Fibroblast of skin of right quadriceps (primary cell): Measurements from ENCODE around the gene SAG.

Experiments
- DNase-seq: peaks from one replicate; pipeline ENCODE4 v3.0.0-alpha.2; 2013

SAG gene

DNA sequence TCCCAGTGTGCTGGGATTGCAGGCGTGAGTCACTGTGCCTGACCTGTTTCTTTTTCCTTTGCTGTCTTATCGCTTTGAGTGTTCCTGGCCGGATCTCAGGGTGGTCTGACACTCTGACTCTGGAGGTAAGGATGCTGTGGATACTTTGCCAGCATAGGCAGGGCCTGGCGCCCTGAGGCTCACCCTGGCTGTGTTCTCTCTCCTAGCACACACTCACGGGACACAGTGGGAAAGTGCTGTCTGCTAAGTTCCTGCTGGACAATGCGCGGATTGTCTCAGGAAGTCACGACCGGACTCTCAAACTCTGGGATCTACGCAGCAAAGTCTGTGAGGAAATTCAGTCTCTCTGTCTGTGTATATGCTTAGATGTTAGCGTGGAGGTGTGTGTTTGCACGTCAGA is 18.0 kb upstream of the SAG start:
- no peak for DNase-seq

DNA sequence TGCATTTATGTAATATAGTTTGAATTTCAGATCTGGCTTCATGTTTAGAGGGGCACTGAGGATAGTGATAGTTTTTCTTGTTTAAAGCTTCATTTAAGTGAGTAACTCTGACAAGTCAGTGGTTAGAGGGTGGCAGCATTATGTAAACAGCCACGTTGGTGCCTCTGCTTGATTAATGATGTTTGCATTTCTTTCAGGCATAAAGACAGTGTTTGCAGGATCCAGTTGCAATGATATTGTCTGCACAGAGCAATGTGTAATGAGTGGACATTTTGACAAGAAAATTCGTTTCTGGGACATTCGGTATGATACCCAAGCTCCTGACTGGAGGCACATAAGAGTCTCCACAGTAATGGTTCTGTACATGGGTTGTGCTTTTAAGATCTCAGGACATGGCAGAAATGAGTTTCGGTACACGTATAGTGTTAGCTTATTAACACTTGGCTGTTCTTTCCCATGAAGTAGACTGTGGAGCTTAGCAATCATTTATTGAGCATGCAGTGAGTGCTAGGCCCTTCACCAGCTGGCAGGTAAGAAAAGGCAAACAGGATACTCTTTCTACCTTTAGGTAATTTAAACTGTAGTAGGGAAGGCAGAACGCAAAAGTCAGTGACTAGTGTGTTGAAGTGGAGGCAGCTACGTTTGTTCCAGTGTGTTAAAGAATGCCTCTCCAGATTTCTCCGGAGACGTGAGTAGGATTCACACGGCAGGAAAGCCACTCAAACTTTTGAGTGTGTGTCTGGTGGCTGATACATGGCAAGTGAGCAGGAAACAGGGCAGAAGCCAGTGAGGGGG is 17.4 kb upstream of the SAG start:
- no peak for DNase-seq

DNA sequence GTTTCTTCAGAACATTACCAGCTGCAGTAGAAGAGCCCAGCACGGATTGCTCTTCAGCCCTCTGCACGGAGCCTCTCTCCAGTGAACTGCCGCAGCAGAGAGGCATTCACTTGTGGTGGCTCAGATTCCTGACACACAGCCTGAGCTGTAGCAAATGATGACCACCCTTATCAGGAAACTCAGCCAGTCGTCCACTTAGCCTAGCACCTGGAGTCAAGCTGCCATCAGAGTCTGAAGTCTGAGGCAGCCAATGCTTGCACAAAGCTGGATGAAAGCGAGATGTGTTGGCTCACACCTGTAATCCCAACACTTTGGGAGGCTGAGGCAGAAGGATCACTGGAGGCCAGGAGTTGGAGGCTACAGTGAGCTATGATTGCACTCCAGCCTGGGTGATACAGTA is 11.7 kb upstream of the SAG start:
- no peak for DNase-seq

DNA sequence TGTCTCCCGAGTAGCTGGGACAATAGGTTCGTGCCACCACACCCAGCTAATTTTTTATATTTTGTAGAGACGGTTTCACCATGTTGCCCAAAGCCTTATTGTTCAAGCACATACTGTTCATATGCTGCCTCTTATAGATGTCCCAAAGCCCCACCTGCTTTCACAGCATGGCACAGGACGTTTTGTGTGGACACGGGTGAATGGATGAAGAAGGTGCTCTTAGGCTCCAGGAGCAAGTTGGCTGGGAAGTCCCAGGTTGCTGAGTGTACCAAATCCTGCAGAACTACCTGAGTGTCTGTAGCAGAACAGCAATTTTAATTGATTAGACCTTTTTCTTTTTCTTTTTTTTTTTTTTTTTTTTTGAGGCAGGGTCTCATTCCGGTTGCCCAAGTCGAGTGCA is 10.5 kb upstream of the SAG start:
- DNase-seq = no peak

DNA sequence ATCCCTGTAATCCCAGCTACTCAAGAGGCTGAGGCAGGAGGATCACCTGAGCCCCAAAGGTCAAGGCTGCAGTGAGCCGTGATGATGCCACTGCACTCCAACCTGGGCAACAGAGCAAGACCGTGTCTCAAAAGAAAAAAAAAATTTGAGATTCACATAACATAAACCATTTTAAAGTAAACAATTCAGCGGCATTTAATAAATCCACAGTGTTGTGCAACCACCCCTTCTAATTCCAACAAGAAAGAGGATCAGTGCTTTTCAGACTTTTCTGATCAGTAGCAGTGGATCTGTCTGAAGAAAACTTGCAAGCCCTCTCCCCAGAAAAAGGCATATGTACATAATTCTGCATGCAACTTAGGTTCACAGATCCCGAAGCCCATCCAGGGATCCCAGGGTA is 7.2 kb upstream of the SAG start:
- no peak for DNase-seq

DNA sequence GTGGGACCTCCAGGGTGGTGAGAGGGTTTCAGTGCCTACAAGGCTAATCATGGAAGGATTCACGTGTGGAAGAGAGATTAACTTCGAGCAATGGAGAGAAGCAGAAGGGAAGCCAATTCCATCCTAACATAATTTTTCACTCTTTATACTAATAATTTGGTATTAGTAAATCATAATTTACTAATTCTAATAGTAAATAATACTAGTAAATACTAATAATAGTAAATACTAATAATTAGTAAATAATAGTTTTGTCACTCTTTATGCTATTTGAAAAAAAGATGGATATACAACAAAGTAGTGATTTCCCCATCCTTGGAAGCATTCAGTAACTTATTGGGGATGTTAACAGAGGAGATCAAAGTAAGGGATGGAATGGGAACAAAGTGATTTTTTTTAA is 6.4 kb upstream of the SAG start:
- no peak for DNase-seq

DNA sequence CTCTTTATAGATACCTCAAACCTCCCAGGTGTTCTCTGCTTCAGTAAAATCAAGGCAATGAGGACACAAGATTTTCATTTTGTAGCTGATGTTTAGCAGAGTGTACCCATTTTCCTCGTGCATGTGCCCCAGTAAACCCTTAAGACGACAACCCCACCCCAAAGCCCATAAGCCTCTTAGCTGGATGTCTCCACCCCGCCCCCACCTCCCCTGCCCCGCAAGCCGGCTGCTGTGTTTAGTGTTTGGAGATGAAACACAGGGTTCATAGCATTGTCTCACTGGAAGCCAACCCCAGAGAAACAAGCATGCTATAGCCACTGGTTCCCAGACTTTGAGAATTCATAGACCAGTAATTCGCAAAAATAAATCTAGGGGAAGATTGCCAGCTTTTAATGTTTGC is 5.8 kb upstream of the SAG start:
- no peak for DNase-seq

DNA sequence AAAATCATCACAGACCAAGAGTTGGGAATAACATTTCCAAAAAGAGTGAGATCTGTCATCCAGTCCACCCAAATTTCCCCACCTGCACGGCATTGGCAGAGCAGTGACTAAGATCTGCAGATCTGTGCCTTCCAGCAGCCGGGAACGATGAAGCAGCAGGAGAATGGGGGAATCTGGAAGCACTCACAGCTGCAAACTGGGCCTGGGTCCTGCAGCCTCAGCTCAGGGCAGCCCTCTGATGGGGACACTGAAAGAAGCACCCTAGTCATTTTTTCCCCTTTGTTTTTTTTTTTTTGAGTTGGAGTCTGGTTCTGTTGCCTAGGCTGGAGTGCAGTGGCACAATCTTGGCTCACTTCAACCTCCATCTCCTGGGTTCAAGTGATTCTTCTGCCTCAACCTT is 4.4 kb upstream of the SAG start:
- DNase-seq = no peak

DNA sequence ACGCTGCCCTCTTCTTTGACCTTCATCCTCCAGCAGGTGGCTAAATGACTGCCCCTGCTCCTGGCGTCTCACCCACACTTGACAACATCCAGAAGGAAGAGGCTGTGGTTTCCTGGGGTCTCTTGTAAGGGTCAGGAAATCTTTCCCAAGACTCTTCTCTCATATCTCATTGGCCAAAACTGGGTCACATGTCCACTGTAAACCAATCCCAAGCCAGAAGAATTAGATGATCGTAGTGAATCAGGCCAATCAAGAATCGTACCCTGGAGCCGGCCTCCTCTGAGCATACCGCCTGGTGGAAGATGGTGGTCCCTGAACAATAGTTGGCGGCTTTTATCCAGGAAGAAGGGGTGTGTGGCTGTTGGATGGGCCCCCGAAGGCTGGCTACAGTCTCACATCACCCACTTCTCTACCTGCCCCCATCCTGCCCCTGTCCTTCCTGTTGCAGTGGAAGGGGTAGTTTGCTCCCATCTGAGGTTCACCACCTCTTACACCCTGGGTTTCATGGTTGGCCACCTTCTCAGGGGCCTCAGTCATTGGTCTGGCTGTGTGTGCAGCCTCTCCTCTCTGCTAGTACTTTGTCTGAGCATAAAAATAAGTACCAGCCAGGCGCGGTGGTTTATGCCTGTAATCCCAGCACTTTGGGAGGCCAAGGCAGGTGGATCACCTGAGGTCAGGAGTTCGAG is 3.8 kb downstream of the SAG start:
- no peak for DNase-seq

DNA sequence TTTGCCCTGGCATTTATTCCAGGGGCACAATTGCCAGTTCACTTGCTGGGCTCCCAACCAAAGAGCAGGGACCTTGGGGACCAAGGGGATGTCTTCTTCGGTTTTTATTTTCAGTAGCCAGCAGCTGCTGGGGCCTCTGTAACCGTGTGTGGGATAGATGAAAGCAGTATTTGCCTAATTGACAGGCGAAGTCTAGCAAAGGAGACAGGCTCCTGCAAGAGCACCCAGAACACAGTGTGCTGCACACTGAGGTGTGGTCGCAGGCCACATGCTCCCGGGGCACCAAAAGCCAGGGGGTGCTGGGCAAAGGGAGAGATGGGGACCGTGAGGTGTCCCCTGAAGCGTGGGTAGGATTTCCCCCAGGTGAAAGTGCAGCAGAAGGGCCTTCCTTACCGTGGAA is 5.3 kb downstream of the SAG start:
- DNase-seq = no peak

DNA sequence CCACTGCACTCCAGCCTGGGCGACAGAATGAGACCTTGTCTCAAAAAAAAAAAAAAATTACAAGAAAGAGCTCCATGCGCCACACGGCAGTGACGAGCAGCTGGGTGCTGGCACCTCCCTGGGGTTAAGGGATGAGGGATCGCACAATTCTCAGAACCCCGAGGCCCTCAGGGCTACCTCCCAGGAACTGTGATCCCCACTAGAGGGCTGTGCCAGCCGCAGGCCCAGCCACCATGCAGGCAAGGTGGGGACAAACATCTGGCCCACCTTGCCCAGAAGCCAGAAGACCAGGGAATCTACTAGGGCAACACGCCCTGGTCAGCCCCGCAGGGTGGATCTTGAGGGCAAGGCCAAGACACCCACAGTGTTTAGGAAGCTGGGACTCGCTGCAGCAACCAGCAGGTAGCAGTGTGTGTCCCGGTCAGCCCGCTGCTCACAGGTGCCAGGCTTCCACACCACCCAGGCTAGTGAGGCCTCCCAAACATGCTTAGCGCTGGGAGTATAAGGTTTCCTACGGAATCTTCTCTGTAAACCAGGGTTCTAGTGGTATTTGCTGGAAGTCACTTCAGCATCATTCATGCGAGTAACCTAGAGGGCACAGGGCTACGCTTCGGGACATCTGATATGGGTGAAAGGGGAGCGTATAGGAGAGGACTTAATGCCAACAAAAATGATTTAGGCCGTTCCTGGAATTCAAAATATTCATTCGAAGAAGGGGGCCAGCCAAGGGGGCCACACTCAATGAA is 6.7 kb downstream of the SAG start:
- DNase-seq = no peak

DNA sequence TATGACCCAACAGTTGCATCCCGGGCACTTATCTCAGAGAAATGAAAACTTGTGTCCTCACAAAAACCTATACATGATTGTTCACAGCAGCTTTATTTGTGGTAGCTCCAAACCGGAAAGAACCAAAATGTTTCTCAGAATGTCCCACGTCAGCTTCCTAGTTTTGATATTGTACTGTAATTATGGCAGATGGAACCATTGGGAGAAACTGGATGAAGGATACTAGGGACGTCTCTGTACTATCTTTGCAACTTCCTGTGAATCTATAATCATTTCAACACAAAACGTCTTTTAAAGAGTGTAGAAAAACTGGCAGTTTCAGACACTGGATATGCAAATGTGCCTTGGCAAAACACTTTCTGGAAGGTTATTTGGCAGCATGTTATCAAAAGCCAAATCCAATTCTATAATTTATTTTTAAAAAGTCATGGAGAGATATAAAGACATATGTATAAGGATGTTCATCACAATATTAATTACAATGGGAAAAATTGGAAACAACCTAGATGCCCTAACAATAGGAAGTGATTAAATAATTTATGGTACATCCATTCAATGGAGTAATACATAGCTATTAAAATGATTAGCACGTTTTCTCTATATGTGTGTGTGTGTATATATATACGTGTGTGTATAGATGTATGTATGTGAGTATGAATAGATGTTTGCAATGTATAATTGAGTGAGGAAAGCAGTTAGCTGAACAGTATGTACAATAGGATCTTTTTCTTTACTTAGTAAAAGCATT is 9.8 kb downstream of the SAG start:
- DNase-seq = no peak

DNA sequence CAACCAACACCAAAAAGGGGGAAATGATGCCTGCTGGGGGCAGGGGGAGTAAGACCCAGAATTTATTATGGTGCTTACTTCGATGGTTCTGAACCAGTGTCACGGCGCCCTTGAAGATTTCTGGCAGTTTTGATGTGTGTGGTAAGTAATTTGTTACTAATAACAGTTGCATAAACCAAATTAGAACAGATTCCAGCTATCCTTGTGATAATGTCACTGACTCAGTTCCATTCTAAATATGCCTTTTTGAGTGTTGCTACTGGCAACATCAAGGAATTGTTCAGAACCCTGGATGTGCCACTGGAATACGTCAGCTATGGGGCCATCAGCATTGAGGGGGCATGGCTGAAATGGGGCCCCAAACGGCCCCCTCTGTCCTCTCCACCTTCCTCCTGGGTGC is 11.6 kb downstream of the SAG start:
- DNase-seq = no peak

DNA sequence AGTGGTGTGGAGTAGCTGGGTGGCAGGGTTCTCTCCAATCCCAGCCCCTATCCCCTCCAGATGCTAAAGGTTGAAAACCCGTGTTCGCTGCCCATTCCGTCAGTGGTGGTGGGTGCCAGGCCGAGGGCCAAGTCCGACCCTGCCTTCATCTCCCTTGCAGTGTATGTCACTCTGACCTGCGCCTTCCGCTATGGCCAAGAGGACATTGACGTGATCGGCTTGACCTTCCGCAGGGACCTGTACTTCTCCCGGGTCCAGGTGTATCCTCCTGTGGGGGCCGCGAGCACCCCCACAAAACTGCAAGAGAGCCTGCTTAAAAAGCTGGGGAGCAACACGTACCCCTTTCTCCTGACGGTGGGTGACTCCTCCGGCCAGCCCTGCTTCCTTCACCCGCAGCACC is 12.9 kb downstream of the SAG start:
- DNase-seq = no peak

DNA sequence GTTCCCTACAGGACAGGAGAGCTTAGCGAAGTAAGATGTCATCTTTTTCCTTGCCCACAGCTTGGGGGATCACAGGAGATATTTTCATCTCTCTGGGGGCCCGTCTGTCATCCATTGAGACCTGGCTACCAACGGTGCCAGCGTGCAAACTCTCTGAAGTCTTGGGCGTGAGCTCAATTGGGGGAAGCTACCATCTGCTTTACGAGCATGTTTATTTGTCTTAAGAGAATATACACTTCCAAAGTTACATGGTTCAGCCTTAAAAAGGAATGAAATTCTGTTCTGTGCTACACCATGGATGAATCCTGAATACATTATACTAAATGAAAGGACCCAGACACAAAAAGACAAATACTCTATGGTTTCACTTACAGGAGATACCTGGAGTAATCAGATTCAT is 13.6 kb downstream of the SAG start:
- no peak for DNase-seq

DNA sequence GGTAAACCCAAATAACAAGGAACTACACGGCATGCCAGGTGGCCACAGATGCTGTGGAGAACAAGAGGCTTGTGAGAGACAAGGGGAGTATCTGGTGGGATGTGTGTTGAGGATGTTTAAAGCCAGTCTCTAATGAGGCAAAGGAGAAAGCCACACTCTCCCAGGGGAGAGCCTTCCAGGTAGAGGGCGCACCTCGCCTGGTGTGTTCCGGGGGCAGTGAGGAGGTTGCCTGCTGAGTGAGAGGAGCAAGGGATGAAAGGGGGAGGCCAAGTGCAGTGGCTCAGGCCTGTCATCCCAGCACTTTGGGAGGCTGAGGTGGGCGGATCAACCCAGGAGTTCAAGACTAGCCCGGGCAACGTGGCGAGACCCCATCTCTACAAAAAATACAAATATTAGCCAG is 16.2 kb downstream of the SAG start:
- no peak for DNase-seq

DNA sequence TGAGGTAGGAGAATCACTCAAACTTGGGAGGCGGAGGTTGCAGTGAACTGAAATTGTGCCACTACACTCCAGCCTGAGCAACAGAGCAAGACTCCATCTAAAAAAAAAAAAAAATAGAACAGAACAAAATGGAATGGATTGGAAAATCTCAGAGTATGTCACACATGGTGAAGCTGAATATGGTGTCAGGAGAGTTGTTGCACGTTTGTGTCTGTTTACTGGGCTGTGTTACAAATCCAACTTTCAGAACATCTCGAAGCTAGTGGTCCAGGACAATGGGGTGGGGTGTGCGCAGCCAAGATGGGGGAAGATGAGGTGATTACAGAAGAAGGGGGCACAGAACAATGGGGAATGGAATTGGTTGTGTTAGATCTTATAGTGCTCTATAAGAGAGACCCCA is 17.6 kb downstream of the SAG start:
- no peak for DNase-seq

DNA sequence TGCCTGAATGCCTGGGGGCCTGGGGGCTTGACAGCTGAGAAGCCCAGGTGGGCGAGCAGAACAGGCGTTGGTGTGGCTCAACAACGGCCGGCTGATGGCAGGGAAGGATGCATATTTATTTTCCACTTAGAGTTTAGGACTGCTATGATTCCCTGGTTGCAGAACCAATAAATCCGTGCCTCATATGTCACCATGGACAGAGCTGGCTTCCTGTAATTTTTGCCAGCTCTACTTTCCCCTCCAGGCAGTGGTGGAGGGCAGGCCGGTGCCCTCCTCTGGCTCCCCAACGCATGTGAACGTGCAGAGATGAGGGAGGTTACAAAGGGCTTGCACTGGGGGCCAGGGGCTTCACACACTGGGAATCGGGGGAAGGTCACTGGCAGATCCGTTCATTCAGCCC is 18.2 kb downstream of the SAG start:
- DNase-seq = no peak

DNA sequence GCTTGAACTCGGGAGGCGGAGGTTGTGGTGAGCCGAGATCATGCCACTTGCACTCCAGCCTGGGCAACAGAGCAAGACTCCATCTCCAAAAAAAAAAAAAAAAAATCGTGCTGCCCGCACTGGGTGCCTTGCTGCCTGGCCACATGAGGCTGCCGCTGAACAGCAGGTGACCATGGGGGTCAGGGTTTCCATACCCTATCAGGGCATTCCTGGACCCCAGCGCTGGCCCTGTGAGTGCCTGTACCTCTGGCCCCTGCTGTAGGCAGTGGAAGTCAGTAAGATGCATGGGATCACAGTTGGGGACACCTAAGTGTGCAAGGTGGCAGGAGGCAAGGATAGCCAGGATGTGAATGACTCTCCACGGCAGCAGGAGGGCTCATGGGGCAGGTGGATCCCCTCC is 18.9 kb downstream of the SAG start:
- no peak for DNase-seq

DNA sequence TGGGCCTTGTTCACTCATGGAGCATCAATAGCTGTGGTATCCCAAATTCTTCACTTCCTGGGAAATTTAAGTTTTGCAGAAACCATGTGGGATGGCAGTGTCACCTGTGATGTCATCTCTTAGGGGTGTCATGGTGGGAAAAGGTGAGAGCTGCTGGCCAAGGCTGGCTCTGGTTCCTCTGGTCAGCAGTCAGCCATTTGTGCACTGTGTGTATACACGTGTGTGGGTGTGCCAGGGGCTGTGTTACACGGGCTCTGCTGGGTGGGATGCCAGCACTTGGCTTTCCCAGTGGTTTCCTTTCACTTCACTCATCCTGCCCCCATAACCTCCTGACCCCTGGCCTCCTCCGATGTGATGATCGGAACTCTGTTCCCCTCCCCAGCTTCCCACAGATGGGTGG is 21.3 kb downstream of the SAG start:
- DNase-seq = no peak

DNA sequence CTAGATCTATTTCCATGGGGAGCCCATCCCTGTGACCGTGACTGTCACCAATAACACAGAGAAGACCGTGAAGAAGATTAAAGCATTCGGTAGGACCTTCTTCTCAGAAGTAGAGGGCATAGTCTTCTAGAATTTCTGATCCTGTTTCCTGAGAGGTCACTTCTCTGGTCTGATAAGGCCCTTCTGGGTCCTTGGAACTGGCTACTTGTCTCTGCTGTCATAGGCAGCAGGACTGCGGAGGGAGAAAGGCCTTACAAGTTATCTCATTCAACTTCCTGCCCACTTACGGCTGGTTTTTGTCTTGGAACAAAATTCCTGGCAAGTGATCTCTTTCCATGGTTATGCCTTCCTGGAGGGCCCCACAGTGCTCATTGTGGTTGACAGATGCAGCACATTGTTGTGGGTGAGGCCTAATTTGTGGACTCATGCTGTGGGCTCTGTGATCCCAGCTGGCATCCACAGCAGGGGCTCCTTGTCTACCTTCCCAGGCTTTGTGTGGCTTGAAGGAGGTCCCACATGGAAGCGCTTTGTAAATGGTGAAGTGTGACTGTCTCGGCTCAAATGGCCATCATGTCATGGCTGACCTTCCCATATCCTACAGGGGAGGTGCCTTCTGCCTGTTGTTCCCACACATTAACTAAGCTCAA is 22.0 kb downstream of the SAG start:
- DNase-seq = peak; percentile 33

DNA sequence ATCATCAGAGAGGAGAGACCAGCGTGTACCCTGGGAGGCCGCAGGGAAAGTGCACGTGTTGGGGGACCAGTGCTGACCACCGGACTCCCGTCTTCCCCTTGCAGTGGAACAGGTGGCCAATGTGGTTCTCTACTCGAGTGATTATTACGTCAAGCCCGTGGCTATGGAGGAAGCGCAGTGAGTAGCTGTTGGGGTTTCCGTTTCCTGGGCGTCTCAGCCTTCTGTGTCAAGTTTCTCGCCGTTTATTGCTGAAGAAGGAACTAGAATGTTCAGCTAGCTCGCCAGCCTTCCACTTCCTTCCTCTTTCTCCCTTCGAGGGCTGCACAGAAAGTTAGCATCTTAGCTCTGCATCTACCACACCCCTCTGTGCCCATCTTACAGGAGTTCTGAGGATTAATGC is 23.9 kb downstream of the SAG start:
- no peak for DNase-seq

DNA sequence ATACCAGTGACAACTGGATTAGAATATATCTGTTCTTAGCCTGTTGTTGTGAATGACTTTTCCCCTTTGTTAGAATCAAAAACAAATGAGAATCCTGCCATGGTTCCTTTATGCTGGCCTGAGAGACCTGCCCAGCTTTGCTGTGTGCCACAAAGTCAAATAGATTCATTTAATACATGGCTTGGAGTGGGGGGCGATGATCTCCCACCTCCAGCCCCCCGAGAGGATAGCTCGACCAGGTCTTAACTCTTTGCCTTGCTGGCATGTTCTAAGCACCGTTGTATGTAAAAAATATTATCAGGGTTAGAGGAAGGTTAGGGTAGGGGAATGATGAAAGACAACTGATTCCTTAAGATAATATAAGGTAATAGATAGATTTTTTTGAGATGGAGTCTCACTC is 24.5 kb downstream of the SAG start:
- no peak for DNase-seq
